PC-3 (cell line): ENCODE measurements around the gene ZBTB7C.

Source experiments
- EZH2 ChIP-seq: fragments of 300-600 bp; sonication (generic); IDR thresholded peaks from one replicate; pipeline ENCODE4 v1.6.1; 2017; ENCODE audit warnings: antibody characterized with exemption, mild to moderate bottlenecking, low read length; ENCODE audit not compliant: unreplicated experiment
- TF ChIP-seq, protein P1 (sequence below): fragments of 300-600 bp; sonication (generic); conservative IDR thresholded peaks from 2 replicates; pipeline ENCODE4 v1.5.1; 2017; ENCODE audit warnings: antibody characterized with exemption, low read depth, mild to moderate bottlenecking, low read length

DNA sequence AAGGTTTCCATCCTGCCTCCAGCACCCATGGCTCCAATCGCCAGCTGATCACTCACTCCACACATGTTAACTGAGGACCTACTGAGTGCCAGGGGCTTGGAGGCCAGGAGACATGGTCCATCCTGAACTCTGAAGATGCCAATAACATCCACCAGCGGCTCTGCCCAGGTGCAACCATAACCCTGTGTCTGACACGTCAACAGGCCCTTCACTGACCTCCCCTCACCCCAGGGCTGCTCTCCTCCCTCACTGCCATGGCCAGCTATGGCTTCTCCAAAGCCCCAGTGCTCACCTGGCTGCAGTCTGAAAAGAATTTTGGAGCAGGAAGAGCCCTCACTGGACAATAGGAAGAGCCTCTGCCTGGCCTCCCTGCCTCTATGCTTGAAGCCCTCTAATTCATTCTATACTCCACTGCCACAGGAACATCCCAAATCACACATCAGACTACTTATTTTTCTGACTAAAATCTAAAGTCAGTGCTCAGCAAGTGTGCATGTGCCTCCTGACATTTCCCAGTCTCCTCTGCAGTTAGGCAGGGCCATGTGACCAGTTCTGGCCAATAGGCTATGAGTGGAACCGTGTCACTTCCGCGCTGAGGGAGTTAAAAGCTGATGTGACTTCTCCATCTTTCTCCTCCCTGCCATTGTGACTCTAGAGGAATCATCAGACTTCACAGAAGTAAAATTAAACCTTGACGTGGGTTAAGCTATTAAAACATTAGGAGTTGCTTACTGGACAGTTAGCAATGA is 37.2 kb downstream of the ZBTB7C start:
- TF ChIP-seq, protein P1, sequence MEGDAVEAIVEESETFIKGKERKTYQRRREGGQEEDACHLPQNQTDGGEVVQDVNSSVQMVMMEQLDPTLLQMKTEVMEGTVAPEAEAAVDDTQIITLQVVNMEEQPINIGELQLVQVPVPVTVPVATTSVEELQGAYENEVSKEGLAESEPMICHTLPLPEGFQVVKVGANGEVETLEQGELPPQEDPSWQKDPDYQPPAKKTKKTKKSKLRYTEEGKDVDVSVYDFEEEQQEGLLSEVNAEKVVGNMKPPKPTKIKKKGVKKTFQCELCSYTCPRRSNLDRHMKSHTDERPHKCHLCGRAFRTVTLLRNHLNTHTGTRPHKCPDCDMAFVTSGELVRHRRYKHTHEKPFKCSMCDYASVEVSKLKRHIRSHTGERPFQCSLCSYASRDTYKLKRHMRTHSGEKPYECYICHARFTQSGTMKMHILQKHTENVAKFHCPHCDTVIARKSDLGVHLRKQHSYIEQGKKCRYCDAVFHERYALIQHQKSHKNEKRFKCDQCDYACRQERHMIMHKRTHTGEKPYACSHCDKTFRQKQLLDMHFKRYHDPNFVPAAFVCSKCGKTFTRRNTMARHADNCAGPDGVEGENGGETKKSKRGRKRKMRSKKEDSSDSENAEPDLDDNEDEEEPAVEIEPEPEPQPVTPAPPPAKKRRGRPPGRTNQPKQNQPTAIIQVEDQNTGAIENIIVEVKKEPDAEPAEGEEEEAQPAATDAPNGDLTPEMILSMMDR = no peak
- no peak for TF ChIP-seq EZH2
